GM21423 (cell line): ENCODE results near the gene MRPS10.
"Not testable (repeated sequence)": the region's sequence is repeated elsewhere in the genome, so short reads cannot be mapped to it uniquely, and the experiment has no call there.

Source experiments
- ATAC-seq: cut with Tn5 transposase; IDR thresholded peaks from one replicate; pipeline ENCODE4 v1.9.1; 2021; ENCODE audit warnings: mild to moderate bottlenecking, moderate library complexity; ENCODE audit not compliant: unreplicated experiment

MRPS10 gene

GRCh38 chr6:42212442-42212841 is 5.2 kb downstream of the MRPS10 start:
- no peak for ATAC-seq

- no peak for ATAC-seq
Observed at GRCh38 chr6:42211726-42212125, 5.9 kb downstream of the MRPS10 start.

DNA sequence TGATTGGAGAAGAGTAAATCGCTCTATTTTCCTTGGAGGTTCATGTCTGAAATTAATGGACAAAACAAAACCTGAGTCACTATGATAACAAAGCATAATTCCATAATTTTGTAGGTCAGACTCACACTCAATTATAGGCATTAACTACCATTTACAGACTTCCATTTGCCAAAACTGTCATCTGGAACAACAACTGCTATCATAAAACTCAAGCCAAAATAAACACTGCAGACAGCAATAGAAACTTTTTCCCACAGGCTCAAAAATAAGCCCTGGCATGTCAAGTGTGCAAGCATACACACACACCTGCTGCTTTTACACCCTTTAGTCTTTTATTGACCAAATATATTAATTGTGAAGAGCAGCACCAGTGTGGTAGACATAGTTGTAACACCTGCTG is 7.1 kb downstream of the MRPS10 start:
- no peak for ATAC-seq

DNA sequence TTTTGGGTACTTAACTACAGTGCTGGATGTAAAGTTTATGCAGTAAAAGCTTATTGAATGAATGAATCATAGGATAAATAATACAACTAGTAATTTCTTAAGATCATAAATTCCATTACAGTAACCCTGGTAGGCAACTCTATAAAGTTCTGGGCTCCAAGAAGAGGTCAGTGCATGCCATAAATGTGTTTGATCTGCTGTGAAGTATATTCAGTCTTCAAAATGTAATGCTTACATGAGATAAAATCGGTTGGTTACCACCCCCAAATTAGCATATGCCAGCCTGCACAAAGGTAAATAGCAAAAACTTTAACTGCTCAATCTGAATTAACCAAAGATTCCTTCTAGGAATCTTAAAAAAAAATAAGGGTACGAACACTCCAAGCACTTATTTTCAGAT is 10.1 kb downstream of the MRPS10 start:
- not testable (repeated sequence) for ATAC-seq

DNA sequence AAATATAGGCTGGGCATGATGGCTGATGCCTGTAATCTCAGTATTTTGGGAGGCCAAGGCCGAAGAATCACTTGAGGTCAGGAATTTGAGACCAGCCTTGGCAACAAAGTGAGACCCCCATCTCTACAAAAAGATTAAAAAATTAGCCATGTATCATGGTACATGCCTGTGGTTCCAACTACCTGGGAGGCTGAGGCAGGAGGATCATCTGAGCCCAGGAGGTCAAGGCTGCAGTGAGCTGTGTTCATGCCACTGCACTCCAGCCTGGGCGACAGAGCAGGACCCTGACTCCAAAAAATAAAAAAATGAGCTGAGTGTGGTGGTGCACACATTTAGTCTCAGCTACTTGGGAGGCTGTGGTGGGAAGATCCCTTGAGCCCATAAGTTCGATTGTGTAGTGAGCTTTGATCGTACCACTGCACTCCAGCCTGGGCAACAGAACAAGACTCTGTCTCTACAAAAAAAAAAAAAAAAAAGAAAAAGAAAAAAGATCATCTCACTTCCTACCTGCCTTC is 12.8 kb downstream of the MRPS10 start:
- no peak for ATAC-seq

- no peak for ATAC-seq
Observed at GRCh38 chr6:42203183-42203582, 14.5 kb downstream of the MRPS10 start.

DNA sequence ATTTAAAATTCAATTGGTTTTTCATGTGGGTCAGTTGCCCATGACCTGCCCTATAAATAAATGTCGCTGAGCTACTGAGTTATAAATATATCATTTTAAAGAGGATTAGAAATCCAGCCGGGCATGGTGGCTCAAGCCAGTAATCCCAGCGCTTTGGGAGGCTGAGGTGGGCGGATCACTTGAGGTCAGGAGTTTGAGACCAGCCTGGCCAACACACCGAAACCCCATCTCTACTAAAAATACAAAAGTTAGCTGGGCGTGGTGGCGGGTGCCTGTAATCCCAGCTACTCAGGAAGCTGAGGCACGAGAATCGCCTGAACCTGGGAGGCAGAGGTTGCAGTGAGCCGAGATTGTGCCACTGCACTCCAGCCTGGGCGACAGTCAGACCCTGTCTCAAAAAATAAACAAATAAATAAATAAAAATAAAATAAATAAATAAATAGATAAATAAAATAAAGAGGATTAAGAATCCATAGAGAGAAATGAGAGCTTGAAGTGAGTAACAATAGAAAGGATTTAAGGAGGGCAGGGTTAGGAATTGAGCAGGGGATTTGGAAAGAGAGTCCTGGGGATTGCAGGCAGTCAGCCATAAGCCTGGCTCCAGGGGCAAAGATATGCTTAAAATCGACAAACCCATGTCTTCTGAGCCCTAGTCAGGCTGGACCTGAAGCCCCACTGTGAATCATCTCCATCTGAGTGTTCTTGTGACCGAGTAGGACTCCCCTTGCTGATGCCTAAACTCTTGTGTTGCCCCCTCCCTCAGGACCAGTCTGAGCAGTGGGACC is 15.3 kb downstream of the MRPS10 start:
- ATAC-seq: not testable (repeated sequence)

DNA sequence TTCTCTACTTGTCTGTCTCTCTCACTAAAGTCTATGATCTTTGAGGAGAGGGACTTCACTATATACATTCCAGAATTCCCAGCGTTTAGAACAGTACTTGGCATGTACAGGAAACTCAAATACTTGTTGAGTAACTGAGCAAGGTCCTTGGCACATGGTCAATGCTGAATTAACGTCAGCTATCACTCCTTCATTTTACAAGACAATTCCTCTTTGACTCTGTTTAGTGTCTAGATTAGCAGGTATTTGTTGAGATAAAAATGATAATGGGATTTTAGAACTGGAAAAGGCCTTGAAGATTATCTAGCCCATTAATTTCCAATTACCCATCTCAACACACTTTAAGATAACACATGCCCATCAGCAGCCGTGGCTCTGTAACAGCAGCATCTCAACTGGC is 16.3 kb downstream of the MRPS10 start:
- ATAC-seq: no peak

- ATAC-seq: no peak
Observed at GRCh38 chr6:42200035-42200434, 17.6 kb downstream of the MRPS10 start.

DNA sequence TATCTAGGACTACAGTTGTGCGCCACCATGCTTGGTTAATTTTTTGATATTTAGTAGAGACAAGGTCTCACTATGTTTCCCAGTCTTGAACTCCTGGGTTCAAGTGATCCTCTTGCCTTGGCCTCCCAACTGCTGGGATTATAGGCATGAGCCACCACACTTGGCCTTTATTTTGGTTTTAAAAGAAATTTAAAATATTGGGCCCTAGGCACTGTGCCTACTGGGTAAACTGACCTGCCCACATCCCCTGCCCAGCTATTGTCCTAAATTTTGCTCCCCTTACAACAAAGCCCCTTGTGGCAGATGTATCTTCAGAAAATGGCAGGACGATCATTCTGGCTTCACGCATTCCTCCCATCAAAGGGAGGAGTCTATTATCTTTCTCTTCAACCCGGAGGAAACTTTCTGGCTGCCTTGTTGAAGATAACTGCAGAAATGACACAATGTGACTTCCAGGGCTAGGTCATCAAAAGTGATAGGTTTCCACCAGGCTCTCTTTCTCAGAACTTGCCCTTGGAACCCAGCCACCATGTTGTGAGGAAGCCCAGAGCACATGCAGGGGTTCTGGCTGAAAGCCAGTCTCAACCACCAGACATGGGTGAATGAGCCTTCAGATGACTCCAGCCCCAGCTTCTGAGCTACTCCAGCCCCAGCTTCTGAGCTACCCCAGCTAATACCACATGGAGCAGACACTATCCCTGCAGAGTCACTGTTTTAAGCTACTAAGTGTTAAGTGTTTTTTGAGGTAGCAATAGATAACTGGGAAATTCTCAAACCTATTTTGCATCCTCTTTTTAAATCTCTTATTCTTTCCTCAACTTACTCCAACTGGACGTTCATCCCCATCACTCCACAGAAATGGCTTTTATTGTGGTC is 18.3 kb downstream of the MRPS10 start:
- ATAC-seq: no peak

GRCh38 chr6:42197555-42198362 is 19.9 kb downstream of the MRPS10 start:
- no peak for ATAC-seq

- ATAC-seq: no peak
Observed at GRCh38 chr6:42195415-42195814, 22.2 kb downstream of the MRPS10 start.

- no peak for ATAC-seq
Observed at GRCh38 chr6:42194056-42194455, 23.6 kb downstream of the MRPS10 start.

DNA sequence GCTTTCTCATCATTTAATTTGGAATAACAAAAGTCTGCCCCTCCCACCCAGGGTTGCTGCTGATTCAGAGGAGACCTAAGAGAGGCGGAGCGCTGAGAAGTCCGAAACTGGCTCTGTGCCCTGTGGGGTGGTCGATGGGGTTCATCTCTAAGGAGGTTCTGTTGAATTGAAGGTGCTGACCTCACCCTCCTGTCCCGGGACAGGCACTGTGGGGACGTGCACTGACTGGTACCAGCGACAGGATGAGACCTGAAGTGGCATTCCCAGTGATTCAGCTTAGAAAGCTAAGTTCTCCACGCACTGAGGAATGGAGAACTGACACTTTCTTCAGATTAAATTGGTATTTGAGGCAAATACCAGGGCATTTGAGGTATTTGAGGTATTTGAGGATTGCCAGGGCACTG is 24.2 kb downstream of the MRPS10 start:
- no peak for ATAC-seq

GRCh38 chr6:42192385-42192784 is 25.3 kb downstream of the MRPS10 start:
- ATAC-seq: not testable (repeated sequence)

GRCh38 chr6:42190554-42191183 is 27.0 kb downstream of the MRPS10 start:
- ATAC-seq: no peak

GRCh38 chr6:42188406-42188805 is 29.3 kb downstream of the MRPS10 start:
- ATAC-seq: no peak

GRCh38 chr6:42185597-42185996 is 32.1 kb downstream of the MRPS10 start:
- no peak for ATAC-seq

DNA sequence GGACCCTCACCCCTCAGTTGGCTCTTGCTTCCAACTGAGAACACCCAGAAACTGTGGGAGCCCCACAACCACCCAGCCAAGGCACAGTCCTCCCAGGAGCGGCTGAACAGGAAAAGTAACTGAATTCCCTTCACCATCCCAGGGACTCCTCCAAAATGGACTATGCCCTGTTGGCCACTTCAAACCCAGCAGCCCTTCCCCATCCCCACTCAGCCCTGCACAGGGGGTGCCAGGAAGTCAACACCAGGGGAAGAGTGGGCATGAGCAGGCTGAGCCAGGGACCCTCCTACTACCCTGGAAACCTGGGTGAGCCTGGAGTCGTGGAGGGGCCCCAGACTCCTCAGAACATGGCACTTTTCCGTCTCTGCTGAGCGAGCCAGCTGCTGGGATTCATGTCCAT is 33.2 kb downstream of the MRPS10 start:
- no peak for ATAC-seq

GRCh38 chr6:42182101-42182500 is 35.6 kb downstream of the MRPS10 start:
- ATAC-seq: no peak

GRCh38 chr6:42179945-42180313 is 37.7 kb downstream of the MRPS10 start:
- ATAC-seq: no peak
